ENCODE measurements around the gene MUC15.

GRCh38 chr11:26558190-26558589 is 13.9 kb downstream of the MUC15 start:
- TF ChIP-seq CTCF (IDR thresholded peaks at IDR 0.05; ENCODE audit: low read length), result no peak
- no peak for TF ChIP-seq EZH2 (IDR thresholded peaks at IDR 0.05; ENCODE audit: borderline replicate concordance, low read length)
